Stimulated activated naive CD8-positive, alpha-beta T cell treated with anti-CD3 and anti-CD28 coated beads, Interleukin-15, amount 100 ng/mL, for 72 hours (primary cell): ENCODE measurements around the gene TLE7.

Experiments
- ATAC-seq: fragments of 150-1000 bp; cut with Tn5 transposase; 2 replicates; pipeline ENCODE4 v1.10.0; 2021; ENCODE audit warnings: mild to moderate bottlenecking, moderate library complexity
- DNase-seq, 2 donors: peaks; one replicate each; pipeline ENCODE4 v3.0.0; 2021 to 2022
- H3K27ac Mint-ChIP-seq, 2 donors: one replicate each; pipeline ENCODE4 v1.8.0; 2022; ENCODE audit warnings: mild to moderate bottlenecking in 2 of 2, mixed read lengths in 2 of 2, moderate library complexity in 2 of 2
- H3K27me3 Mint-ChIP-seq: one replicate; pipeline ENCODE4 v1.8.0; 2022; ENCODE audit warnings: mixed read lengths
- H3K4me1 Mint-ChIP-seq: one replicate; pipeline ENCODE4 v1.8.0; 2022; ENCODE audit warnings: mild to moderate bottlenecking, mixed read lengths
- H3K4me3 Mint-ChIP-seq, 2 donors: one replicate each; pipeline ENCODE4 v1.8.0; 2022; ENCODE audit warnings: mild to moderate bottlenecking in 2 of 2, mixed read lengths in 2 of 2, moderate library complexity in 1 of 2
- H3K9me3 Mint-ChIP-seq, 2 donors: one replicate each; pipeline ENCODE4 v1.8.0; 2022; ENCODE audit warnings: mixed read lengths in 2 of 2

The TLE7 gene

GRCh38 chr16:71380831-71381230 lies 61.0 kb downstream of the TLE7 start:
- H3K4me1 Mint-ChIP-seq = no peaks in the 10 kb centered on the region
- DNase-seq = no peak
- no peak for ATAC-seq
- no peak overlapping the region for H3K4me3 Mint-ChIP-seq
- H3K27me3 Mint-ChIP-seq = peaks cover 10% of the 10 kb centered on the region
- peaks cover 0 to 7% of the 10 kb centered on the region in 2 donors for H3K9me3 Mint-ChIP-seq
- no peak overlapping the region for H3K27ac Mint-ChIP-seq
